Natural killer cell (primary cell): Measurements from ENCODE around the gene IPO8. TPM values are rescaled to one million over a fixed set of nuclear protein-coding genes. Genes with fewer than 3 reads are reported as not detected.

ENCODE experiments used
- ATAC-seq, 3 donors: fragments of 150-1000 bp in 2 of 3; fragments of 200-7000 bp in 1 of 3; cut with Tn5 transposase; 1 replicate in 1 of 3; 2 replicates in 2 of 3; pipeline ENCODE4 v1.10.0; 2021; ENCODE audit warnings: mild to moderate bottlenecking in 2 of 3, moderate library complexity in 2 of 3
- DNase-seq, 2 donors: peaks; one replicate each; pipeline versions ENCODE4 v3.0.0 to v3.0.0-alpha.2; 2013 to 2021; ENCODE audit warnings: mixed read lengths in 1 of 2
- H3K27ac ChIP-seq: one replicate; pipeline ENCODE4 v1.5.1; 2013; ENCODE audit warnings: mild to moderate bottlenecking, low read length
- H3K27me3 ChIP-seq: one replicate; pipeline ENCODE4 v1.6.1; 2013; ENCODE audit warnings: low read length; ENCODE audit not compliant: control insufficient read depth, insufficient read depth
- H3K36me3 ChIP-seq: one replicate; pipeline ENCODE4 v1.6.1; 2013; ENCODE audit warnings: low read length; ENCODE audit not compliant: control insufficient read depth, insufficient read depth
- H3K4me1 ChIP-seq: one replicate; pipeline ENCODE4 v1.6.1; 2013; ENCODE audit warnings: low read length; ENCODE audit not compliant: control insufficient read depth, insufficient read depth
- H3K4me3 ChIP-seq: one replicate; pipeline ENCODE4 v1.5.1; 2013; ENCODE audit warnings: low read length
- H3K9me3 ChIP-seq: one replicate; pipeline ENCODE4 v1.6.1; 2013; ENCODE audit warnings: low read length; ENCODE audit not compliant: control insufficient read depth, insufficient read depth
- H3K27ac Mint-ChIP-seq, 2 donors: one replicate each; pipeline ENCODE4 v1.8.0; 2022; ENCODE audit warnings: mild to moderate bottlenecking in 2 of 2, mixed read lengths in 2 of 2, moderate library complexity in 1 of 2
- H3K27me3 Mint-ChIP-seq, 2 donors: one replicate each; pipeline ENCODE4 v1.8.0; 2022; ENCODE audit warnings: low read depth in 2 of 2, mixed read lengths in 2 of 2
- H3K36me3 Mint-ChIP-seq: one replicate; pipeline ENCODE4 v1.8.0; 2022; ENCODE audit warnings: mixed read lengths
- H3K4me1 Mint-ChIP-seq, 2 donors: one replicate each; pipeline ENCODE4 v1.8.0; 2022; ENCODE audit warnings: mixed read lengths in 2 of 2
- H3K4me3 Mint-ChIP-seq: one replicate; pipeline ENCODE4 v1.8.0; 2022; ENCODE audit warnings: mild to moderate bottlenecking, moderate library complexity, mixed read lengths
- H3K9me3 Mint-ChIP-seq, 2 donors: one replicate each; pipeline ENCODE4 v1.8.0; 2022; ENCODE audit warnings: mixed read lengths in 2 of 2
- WGBS: methylation state at CpG from one replicate; pipeline ENCODE4 v1.1.7; 2013; ENCODE audit warnings: missing lambda C conversion rate; ENCODE audit not compliant: insufficient coverage; 5-methylcytosine and 5-hydroxymethylcytosine counted together
- intact Hi-C: fragments of 100-400 bp; cut with micrococcal nuclease; formaldehyde crosslinking; loops from one replicate; pipeline ENCODE4 v1.14.2; 2022
- total RNA-seq, 4 donors: library from RNA; stranded (reverse); fragments of 120-200 nt in 1 of 4; gene quantifications; one replicate each; pipeline versions ENCODE4 v1.2.3 to v1.2.4, GENCODE V29; 2013 to 2022
- TF ChIP-seq, protein P1 (sequence below): fragments of 200-600 bp; IDR thresholded peaks from one replicate; pipeline ENCODE4 v1.8.0; 2022; ENCODE audit warnings: antibody characterized with exemption

IPO8 gene
- total RNA-seq, 3 donors from 2014 or later (not counting 1 experiment from before 2014, with no cell fraction given), result 42.6 to 54.8 (median 49.2) TPM

DNA sequence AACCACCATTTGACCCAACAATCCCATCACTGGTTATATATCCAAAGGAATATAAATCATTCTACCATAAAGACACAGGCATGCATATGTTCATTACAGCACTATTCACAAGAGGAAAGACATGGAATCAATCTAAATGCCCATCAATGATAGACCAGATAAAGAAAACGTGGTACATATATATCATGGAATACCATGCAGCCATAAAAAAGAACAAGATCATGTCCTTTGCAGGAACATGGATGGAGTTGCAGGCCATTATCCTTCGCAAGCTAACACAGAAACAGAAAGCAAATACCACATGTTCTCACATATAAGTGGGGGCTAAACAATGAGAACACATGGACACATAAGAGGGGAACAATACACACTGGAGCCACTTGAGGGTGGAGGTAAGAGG lies 43.4 kb upstream of the IPO8 start:
- no peaks in the 10 kb centered on the region for H3K4me1 ChIP-seq
- intact Hi-C loops, result no loop called here
- no peaks in the 10 kb centered on the region for H3K27me3 Mint-ChIP-seq
- no peak overlapping the region for H3K4me3 Mint-ChIP-seq
- TF ChIP-seq, protein P1, sequence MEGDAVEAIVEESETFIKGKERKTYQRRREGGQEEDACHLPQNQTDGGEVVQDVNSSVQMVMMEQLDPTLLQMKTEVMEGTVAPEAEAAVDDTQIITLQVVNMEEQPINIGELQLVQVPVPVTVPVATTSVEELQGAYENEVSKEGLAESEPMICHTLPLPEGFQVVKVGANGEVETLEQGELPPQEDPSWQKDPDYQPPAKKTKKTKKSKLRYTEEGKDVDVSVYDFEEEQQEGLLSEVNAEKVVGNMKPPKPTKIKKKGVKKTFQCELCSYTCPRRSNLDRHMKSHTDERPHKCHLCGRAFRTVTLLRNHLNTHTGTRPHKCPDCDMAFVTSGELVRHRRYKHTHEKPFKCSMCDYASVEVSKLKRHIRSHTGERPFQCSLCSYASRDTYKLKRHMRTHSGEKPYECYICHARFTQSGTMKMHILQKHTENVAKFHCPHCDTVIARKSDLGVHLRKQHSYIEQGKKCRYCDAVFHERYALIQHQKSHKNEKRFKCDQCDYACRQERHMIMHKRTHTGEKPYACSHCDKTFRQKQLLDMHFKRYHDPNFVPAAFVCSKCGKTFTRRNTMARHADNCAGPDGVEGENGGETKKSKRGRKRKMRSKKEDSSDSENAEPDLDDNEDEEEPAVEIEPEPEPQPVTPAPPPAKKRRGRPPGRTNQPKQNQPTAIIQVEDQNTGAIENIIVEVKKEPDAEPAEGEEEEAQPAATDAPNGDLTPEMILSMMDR, result no peak
- WGBS, result 100% methylated on average over 2 of the region's 2 CpGs
- H3K9me3 ChIP-seq, result no peaks in the 10 kb centered on the region
- H3K4me1 Mint-ChIP-seq, result peaks cover 8 to 14% of the 10 kb centered on the region in 2 donors
- H3K27ac ChIP-seq, result no peak overlapping the region
- no peak for DNase-seq
- H3K4me3 ChIP-seq, result no peak overlapping the region
- peaks cover 13% of the 10 kb centered on the region for H3K36me3 Mint-ChIP-seq
- ATAC-seq, result no peak
- no peaks in the 10 kb centered on the region for H3K27me3 ChIP-seq
- peak overlapping the region in 1 of 2 donors; percentile 8 for H3K27ac Mint-ChIP-seq
- peaks cover 9% of the 10 kb centered on the region for H3K36me3 ChIP-seq
- H3K9me3 Mint-ChIP-seq, result no peaks in the 10 kb centered on the region

GRCh38 chr12:30732954-30733637 lies 37.4 kb upstream of the IPO8 start:
- no peak overlapping the region for H3K4me3 Mint-ChIP-seq
- H3K9me3 Mint-ChIP-seq, result no peaks in the 10 kb centered on the region
- no peak for DNase-seq
- Histone ChIP-seq H3K4me1 (no peaks in the 10 kb centered on the region), H3K27me3 (no peaks in the 10 kb centered on the region), H3K27ac (no peak overlapping the region), H3K9me3 (no peaks in the 10 kb centered on the region), H3K36me3 (peaks cover 22% of the 10 kb centered on the region), H3K4me3 (no peak overlapping the region)
- WGBS, result 100% methylated on average over 1 of the region's 2 CpGs
- TF ChIP-seq, protein P1, result no peak
- peaks cover 7 to 9% of the 10 kb centered on the region in 2 donors for H3K4me1 Mint-ChIP-seq
- H3K36me3 Mint-ChIP-seq, result peaks cover 30% of the 10 kb centered on the region
- H3K27ac Mint-ChIP-seq, result peak overlapping the region in 1 of 2 donors; percentile 23
- intact Hi-C loops, result no loop called here
- no peak for ATAC-seq
- H3K27me3 Mint-ChIP-seq, result no peaks in the 10 kb centered on the region

DNA sequence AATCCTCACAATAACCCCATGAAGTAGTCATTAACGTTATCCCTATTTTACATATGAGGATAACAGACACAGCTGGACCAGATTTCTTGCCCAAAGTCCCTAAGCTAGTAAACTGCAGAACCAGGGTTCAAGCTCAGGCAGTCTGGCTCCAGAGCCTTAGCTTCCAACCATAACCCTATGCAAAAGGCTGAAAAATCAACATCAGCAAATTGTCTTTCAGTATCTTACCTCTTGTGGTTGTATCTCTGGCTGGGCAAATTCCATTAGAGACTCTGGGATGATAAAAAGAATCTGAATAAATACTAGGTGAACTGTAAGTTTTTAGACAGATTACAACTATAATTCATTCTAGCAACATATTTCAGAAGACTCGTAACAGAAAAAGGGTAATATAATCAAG lies 34.3 kb upstream of the IPO8 start:
- peaks cover 27% of the 10 kb centered on the region for H3K36me3 ChIP-seq
- 96% methylated on average over 2 of the region's 2 CpGs for WGBS
- no peaks in the 10 kb centered on the region for H3K9me3 Mint-ChIP-seq
- no peak overlapping the region for H3K27ac Mint-ChIP-seq
- TF ChIP-seq, protein P1, result no peak
- no peaks in the 10 kb centered on the region for H3K27me3 Mint-ChIP-seq
- H3K4me3 ChIP-seq, result no peak overlapping the region
- H3K27ac ChIP-seq, result no peak overlapping the region
- peaks cover 34% of the 10 kb centered on the region for H3K36me3 Mint-ChIP-seq
- peaks cover 3 to 12% of the 10 kb centered on the region in 2 donors for H3K4me1 Mint-ChIP-seq
- no peaks in the 10 kb centered on the region for H3K27me3 ChIP-seq
- H3K4me1 ChIP-seq, result no peaks in the 10 kb centered on the region
- no peak overlapping the region for H3K4me3 Mint-ChIP-seq
- intact Hi-C loops, result no loop called here
- DNase-seq (no peak), ATAC-seq (no peak)
- no peaks in the 10 kb centered on the region for H3K9me3 ChIP-seq

GRCh38 chr12:30729547-30729946 lies 33.9 kb upstream of the IPO8 start:
- 96% methylated on average over 4 of the region's 4 CpGs for WGBS
- peaks cover 0 to 12% of the 10 kb centered on the region in 2 donors for H3K4me1 Mint-ChIP-seq
- H3K4me3 Mint-ChIP-seq, result no peak overlapping the region
- intact Hi-C loops, result no loop called here
- peaks cover 34% of the 10 kb centered on the region for H3K36me3 Mint-ChIP-seq
- Histone ChIP-seq H3K9me3 (no peaks in the 10 kb centered on the region), H3K27me3 (no peaks in the 10 kb centered on the region), H3K4me1 (no peaks in the 10 kb centered on the region), H3K36me3 (peaks cover 29% of the 10 kb centered on the region), H3K27ac (no peak overlapping the region), H3K4me3 (no peak overlapping the region)
- TF ChIP-seq, protein P1, result no peak
- DNase-seq (no peak), ATAC-seq (no peak)
- no peaks in the 10 kb centered on the region for H3K27me3 Mint-ChIP-seq
- no peak overlapping the region for H3K27ac Mint-ChIP-seq
- no peaks in the 10 kb centered on the region for H3K9me3 Mint-ChIP-seq
